Spleen (tissue), 11 donors: Measurements from ENCODE around the gene TMBIM1. TPM values are rescaled to one million over a fixed set of nuclear protein-coding genes. Genes with fewer than 3 reads are reported as not detected.

Experiments used
- DNase-seq: peaks from one replicate; pipeline ENCODE4 v3.0.0-alpha.2; 2020
- H3K27ac ChIP-seq, 8 donors: fragments of 200-600 bp; sonication (generic) in 7 of 8; 1 replicate in 4 of 8; 2 replicates in 4 of 8; pipeline versions ENCODE4 v1.5.0 to v1.8.0; 2016 to 2021; ENCODE audit warnings: inconsistent platforms in 4 of 8, mild to moderate bottlenecking in 4 of 8, moderate library complexity in 1 of 8
- H3K27me3 ChIP-seq, 7 donors: fragments of 200-600 bp; sonication (generic) in 6 of 7; replicated peaks in 1 of 7; 1 replicate in 4 of 7; 2 replicates in 3 of 7; pipeline versions ENCODE4 v1.5.0 to v1.8.0; 2016 to 2021; ENCODE audit warnings: inconsistent platforms in 3 of 7, mild to moderate bottlenecking in 1 of 7
- H3K36me3 ChIP-seq, 6 donors: fragments of 200-600 bp; sonication (generic) in 5 of 6; 1 replicate in 4 of 6; 2 replicates in 2 of 6; pipeline versions ENCODE4 v1.5.0 to v1.8.0; 2016 to 2021; ENCODE audit warnings: inconsistent platforms in 2 of 6
- H3K4me1 ChIP-seq, 6 donors: fragments of 200-600 bp; sonication (generic) in 5 of 6; 1 replicate in 3 of 6; 2 replicates in 3 of 6; pipeline versions ENCODE4 v1.5.0 to v1.8.0; 2016 to 2021; ENCODE audit warnings: inconsistent platforms in 3 of 6
- H3K4me3 ChIP-seq, 8 donors: fragments of 200-600 bp; sonication (generic) in 7 of 8; 1 replicate in 4 of 8; 2 replicates in 4 of 8; pipeline versions ENCODE4 v1.5.0 to v1.8.0; 2016 to 2021; ENCODE audit warnings: inconsistent platforms in 4 of 8, mild to moderate bottlenecking in 4 of 8, moderate library complexity in 2 of 8
- H3K9me3 ChIP-seq, 8 donors: fragments of 200-600 bp; sonication (generic) in 7 of 8; 1 replicate in 4 of 8; 2 replicates in 4 of 8; pipeline versions ENCODE4 v1.5.0 to v1.8.0; 2016 to 2021; ENCODE audit warnings: inconsistent platforms in 4 of 8
- POLR2A ChIP-seq, 3 donors: fragments of 450-650 bp; IDR thresholded peaks; one replicate each; pipeline ENCODE4 v1.5.1; 2017; ENCODE audit warnings: antibody characterized with exemption in 3 of 3, mild to moderate bottlenecking in 1 of 3
- POLR2AphosphoS5 ChIP-seq, 3 donors: sonication (generic); formaldehyde crosslinking; IDR thresholded peaks; one replicate each; pipeline ENCODE4 v1.5.1; 2017; ENCODE audit warnings: antibody characterized with exemption in 3 of 3
- WGBS, 5 donors: extraction: QIAGEN DNeasy Blood & Tissue Kit in 3 of 5; methylation state at CpG; one replicate each; pipeline versions ENCODE4 v1.1.5 to v1.1.7; 2013 to 2018; 5-methylcytosine and 5-hydroxymethylcytosine counted together
- intact Hi-C: fragments of 100-400 bp; cut with DNase I; formaldehyde crosslinking; loops from one replicate; pipeline ENCODE4 v1.15.0; 2023; ENCODE audit warnings: low total_unique reads
- polyA plus RNA-seq, 3 donors: library from polyadenylated mRNA; stranded (reverse); fragments of 200-250 nt; gene quantifications; one replicate each; pipeline ENCODE4 v1.2.1, GENCODE V29; 2013
- total RNA-seq, 7 donors: library from RNA; depleted of rRNA in 3 of 7; stranded (reverse); fragments of >200 nt in 3 of 7; fragmentation: NEBNext Ultra II Directional in 4 of 7; extraction: Animal tissue kit (Norgen Biotek cat#: 25700) in 4 of 7; gene quantifications; one replicate each; pipeline versions ENCODE4 v1.1.0 to v1.2.1, GENCODE V29; 2016 to 2021
- TF ChIP-seq, protein P1 (sequence below), 11 experiments: fragments of 200-600 bp in 7 of 11; fragments of 450-650 bp in 4 of 11; sonication (generic) in 4 of 11; IDR thresholded peaks in 8 of 11; conservative IDR thresholded peaks in 3 of 11; 1 replicate in 7 of 11; 2 replicates in 4 of 11; pipeline versions ENCODE4 v1.4.0 to v1.8.0; 2016 to 2021; ENCODE audit warnings: antibody characterized with exemption in 11 of 11, inconsistent platforms in 4 of 11, mild to moderate bottlenecking in 1 of 11
- donor health status: healthy with polysubstance abuse.
- donor health status: DM: no; HTN: no; CAD: no; lungs with moderate emphysema.
- donor health status: DM: no; HTN: no; CAD: no.
- donor health status: Bipolar disorder and iron deficiency.
- donor health status: healthy.
- donor health status: DM: no; HTN: no; CAD: no.
- donor health status: DM: yes; HTN: yes; CAD: no.

TMBIM1 gene
- total and polyA plus RNA-seq, 10 donors: 17.2 to 121 (median 85.2) TPM

DNA sequence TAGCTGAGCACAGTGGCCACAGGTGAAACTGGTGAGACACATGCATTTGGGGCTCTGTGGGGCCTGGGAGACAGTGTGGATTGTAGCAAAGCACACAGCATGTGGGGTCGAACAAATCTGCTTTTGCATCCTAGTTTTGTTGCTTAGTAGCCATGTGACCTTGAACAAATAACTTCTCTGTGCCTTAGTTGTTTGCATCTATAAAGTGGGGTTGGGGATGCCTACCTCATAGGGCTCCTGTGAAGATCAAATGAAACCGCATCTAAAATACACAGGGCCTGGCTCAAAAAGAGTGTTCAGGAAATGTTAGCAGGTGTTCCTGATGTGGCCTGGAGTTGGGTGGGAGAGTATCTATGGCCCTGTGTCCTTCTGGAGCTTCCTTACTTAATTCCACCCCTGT lies 34.0 kb upstream of the TMBIM1 start:
- 75 to 85% (median 80%) methylated on average over 2 of the region's 2 CpGs for WGBS, 5 donors
- Histone ChIP-seq H3K27me3 (peaks cover 0 to 13% (median 0%) of the 10 kb centered on the region in 7 donors), H3K4me1 (peaks cover 21 to 99% (median 78%) of the 10 kb centered on the region in 6 donors), H3K36me3 (no peaks in the 10 kb centered on the region), H3K27ac (peak overlapping the region in 1 of 8 donors; percentile 2), H3K4me3 (no peak overlapping the region), H3K9me3 (no peaks in the 10 kb centered on the region)
- DNase-seq: no peak
- intact Hi-C loops: no loop called here
- TF ChIP-seq POLR2A (IDR thresholded peaks at IDR 0.05) (no peak), POLR2AphosphoS5 (IDR thresholded peaks at IDR 0.05) (no peak)

DNA sequence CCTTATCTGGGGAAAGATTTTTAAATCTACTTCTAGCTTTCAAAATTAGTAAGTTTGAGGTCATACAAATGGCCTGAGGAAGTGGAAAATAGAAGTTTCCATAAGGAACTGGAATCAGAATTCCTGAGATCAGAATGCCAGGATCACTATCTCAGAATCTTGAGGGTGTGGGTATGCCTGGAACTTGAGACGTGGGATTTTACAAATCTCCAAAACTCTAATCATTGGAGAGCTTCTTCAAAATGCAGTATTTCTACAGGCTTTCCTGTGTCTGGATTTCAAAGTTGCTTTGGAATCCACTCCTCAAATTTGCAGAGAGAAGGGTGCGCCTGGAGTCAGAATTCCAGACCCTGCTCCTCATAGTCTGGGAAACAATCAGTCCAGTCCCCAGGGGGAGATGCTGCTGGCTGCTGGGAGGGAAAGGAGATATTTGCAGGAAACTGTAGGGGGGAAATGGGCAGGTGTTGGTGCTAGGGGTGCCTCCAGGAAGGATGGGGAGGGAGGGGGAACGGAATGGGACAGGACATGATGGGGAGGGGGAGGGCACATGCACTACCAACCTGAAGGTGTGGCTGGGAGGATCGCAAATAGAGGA lies 33.4 kb upstream of the TMBIM1 start:
- no peak for DNase-seq
- Histone ChIP-seq H3K9me3 (no peaks in the 10 kb centered on the region), H3K27me3 (peaks cover 0 to 13% (median 0%) of the 10 kb centered on the region in 7 donors), H3K4me3 (no peak overlapping the region), H3K4me1 (peaks cover 19 to 99% (median 78%) of the 10 kb centered on the region in 6 donors), H3K36me3 (no peaks in the 10 kb centered on the region), H3K27ac (no peak overlapping the region)
- TF ChIP-seq POLR2A (IDR thresholded peaks at IDR 0.05): no peak
- no peak for TF ChIP-seq POLR2AphosphoS5 (IDR thresholded peaks at IDR 0.05)
- TF ChIP-seq, protein P1, sequence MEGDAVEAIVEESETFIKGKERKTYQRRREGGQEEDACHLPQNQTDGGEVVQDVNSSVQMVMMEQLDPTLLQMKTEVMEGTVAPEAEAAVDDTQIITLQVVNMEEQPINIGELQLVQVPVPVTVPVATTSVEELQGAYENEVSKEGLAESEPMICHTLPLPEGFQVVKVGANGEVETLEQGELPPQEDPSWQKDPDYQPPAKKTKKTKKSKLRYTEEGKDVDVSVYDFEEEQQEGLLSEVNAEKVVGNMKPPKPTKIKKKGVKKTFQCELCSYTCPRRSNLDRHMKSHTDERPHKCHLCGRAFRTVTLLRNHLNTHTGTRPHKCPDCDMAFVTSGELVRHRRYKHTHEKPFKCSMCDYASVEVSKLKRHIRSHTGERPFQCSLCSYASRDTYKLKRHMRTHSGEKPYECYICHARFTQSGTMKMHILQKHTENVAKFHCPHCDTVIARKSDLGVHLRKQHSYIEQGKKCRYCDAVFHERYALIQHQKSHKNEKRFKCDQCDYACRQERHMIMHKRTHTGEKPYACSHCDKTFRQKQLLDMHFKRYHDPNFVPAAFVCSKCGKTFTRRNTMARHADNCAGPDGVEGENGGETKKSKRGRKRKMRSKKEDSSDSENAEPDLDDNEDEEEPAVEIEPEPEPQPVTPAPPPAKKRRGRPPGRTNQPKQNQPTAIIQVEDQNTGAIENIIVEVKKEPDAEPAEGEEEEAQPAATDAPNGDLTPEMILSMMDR (IDR thresholded peaks at IDR 0.05 in 8 of 11, conservative IDR thresholded peaks at IDR 0.05 in 3 of 11): no peak
- 66 to 76% (median 72%) methylated on average over 4 of the region's 4 CpGs for WGBS, 5 donors
- intact Hi-C loops: no loop called here

DNA sequence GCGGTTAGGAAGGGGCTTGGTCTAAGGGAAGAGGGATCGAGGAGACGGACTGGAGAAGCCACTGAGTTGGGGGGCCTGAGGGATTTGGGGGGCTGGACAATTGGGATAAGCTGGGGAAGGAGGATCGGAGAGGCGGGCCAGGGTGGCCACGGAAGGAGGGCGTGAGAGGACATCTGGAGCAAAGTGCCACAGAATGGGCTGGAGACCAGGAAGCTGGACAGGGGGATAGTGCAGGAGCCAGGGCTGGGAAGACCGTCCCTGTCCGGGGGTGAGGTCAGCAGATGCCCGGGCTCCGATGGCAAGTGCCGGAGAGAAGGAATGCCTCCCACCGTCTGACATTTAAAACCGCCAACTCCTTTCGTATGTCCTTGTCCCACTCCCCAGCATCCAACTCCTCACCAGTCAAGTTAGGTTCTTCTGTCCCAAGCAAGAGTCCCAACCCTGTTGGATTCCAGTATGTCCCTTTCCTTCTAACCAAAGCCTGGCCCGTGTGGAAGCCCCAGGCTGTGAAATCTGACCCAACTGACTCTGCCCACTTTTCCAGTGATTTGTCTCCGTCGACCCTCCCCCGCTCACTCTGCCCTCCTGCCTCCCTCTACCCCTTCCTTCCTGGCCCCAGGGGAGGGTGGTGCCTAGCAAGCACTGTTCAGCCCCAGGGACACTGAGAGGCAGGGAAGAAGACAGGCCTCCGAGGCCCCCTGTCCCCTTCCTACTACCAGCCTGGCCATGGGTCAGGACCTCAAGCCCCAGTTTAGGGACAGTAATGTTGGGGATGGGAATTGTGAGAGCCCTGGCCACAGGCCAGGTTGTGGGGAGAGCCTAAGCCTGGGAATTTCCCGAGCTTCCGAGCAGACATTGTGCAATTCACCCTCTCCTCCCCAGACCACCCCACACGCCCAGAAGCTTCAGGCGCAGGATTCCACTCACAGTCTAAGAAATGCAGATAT lies 31.5 kb upstream of the TMBIM1 start:
- no peak for DNase-seq
- 6 to 13% (median 11%) methylated on average over 23 to 24 of the region's 24 CpGs for WGBS, 5 donors
- Histone ChIP-seq H3K9me3 (no peaks in the 10 kb centered on the region), H3K36me3 (no peaks in the 10 kb centered on the region), H3K27ac (peak overlapping the region; percentile 16 to 91 (median 88)), H3K4me1 (peaks cover 6 to 91% (median 67%) of the 10 kb centered on the region in 6 donors), H3K4me3 (peak overlapping the region; percentile 61 to 82 (median 70)), H3K27me3 (peaks cover 0 to 13% (median 0%) of the 10 kb centered on the region in 7 donors)
- intact Hi-C loops: no loop called here
- TF ChIP-seq, protein P1 (IDR thresholded peaks at IDR 0.05 in 8 of 11, conservative IDR thresholded peaks at IDR 0.05 in 3 of 11): no peak
- peak; percentile 26 to 54 (median 32) for TF ChIP-seq POLR2AphosphoS5 (IDR thresholded peaks at IDR 0.05)

DNA sequence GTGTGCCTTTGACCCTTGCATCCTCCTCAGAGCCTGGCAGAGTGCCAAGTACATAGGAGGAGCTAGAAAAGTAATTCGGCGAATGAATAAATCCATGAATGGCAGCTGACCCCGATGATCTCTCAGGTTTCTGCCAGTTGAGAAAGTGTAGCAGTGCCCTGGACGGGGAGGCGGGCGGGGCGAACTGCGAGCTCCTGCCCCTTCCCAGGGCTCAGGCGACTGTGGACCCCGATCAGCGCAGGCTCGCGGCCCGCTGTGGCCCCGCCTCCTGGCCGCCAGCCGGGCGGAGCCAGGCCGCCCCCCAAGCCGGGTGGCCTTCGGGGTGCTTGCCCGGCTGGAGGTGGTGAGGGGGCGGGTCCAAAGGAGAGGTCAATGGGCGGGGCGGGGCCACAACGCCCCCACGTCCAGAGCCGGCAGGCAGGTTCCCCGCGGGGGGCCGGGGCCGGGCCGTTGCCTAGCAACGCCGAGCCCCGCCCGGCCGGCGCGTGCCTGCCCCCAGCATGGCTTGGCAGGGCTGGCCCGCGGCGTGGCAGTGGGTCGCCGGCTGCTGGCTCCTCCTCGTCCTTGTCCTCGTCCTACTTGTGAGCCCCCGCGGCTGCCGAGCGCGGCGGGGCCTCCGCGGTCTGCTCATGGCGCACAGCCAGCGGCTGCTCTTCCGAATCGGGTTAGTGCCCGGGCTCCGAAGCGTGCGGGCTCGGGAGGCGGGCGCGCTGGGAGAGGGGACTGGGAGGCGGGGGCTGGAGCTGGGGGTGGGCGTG lies 30.6 kb upstream of the TMBIM1 start:
- peak overlapping the region; percentile 16 to 91 (median 88) for H3K27ac ChIP-seq
- no peaks in the 10 kb centered on the region for H3K9me3 ChIP-seq
- peaks cover 6 to 83% (median 59%) of the 10 kb centered on the region in 6 donors for H3K4me1 ChIP-seq
- TF ChIP-seq, protein P1 (IDR thresholded peaks at IDR 0.05 in 8 of 11, conservative IDR thresholded peaks at IDR 0.05 in 3 of 11): no peak
- TF ChIP-seq POLR2AphosphoS5 (IDR thresholded peaks at IDR 0.05) (peak; percentile 67 to 84 (median 80)), POLR2A (IDR thresholded peaks at IDR 0.05) (peak in 1 of 3 donors; percentile 47)
- WGBS, 5 donors: 0 to 2% (median 1%) methylated on average over 21 to 69 of the region's 69 CpGs
- peak overlapping the region; percentile 61 to 82 (median 70) for H3K4me3 ChIP-seq
- peaks cover 0 to 13% (median 0%) of the 10 kb centered on the region in 7 donors for H3K27me3 ChIP-seq
- DNase-seq: peak; percentile 91
- no peaks in the 10 kb centered on the region for H3K36me3 ChIP-seq
- intact Hi-C loops: no loop called here
